Ectodermal cell (in vitro differentiated cells): ENCODE data around the gene ATP8B1.
"Not testable (repeated sequence)": the region's sequence is repeated elsewhere in the genome, so short reads cannot be mapped to it uniquely, and the experiment has no call there.

Source experiments
- H3K27ac ChIP-seq: 2 replicates; pipeline ENCODE4 v1.7.0; 2013; ENCODE audit warnings: mild to moderate bottlenecking, low read depth, low read length; ENCODE audit not compliant: insufficient read depth, poor library complexity, severe bottlenecking
- H3K27me3 ChIP-seq: 2 replicates; pipeline ENCODE4 v1.7.0; 2013; ENCODE audit warnings: mild to moderate bottlenecking, low read length; ENCODE audit not compliant: insufficient read depth, control insufficient read depth, poor library complexity, severe bottlenecking
- H3K36me3 ChIP-seq: one replicate; pipeline ENCODE4 v1.7.0; 2013; ENCODE audit warnings: low read length; ENCODE audit not compliant: control insufficient read depth, insufficient read depth
- H3K4me1 ChIP-seq: one replicate; pipeline ENCODE4 v1.7.0; 2013; ENCODE audit warnings: low read length; ENCODE audit not compliant: control insufficient read depth, insufficient read depth
- H3K4me3 ChIP-seq: 2 replicates; pipeline ENCODE4 v1.7.0; 2013; ENCODE audit warnings: low read depth, low read length, control low read depth; ENCODE audit not compliant: insufficient read depth
- H3K9me3 ChIP-seq: 2 replicates; pipeline ENCODE4 v1.7.0; 2013; ENCODE audit warnings: mild to moderate bottlenecking, low read length, moderate library complexity; ENCODE audit not compliant: control insufficient read depth
- WGBS, 2 experiments: methylation state at CpG; one replicate each; pipeline ENCODE4 v1.1.7; 2013; ENCODE audit warnings: missing lambda C conversion rate in 2 of 2; 5-methylcytosine and 5-hydroxymethylcytosine counted together

The ATP8B1 gene

DNA sequence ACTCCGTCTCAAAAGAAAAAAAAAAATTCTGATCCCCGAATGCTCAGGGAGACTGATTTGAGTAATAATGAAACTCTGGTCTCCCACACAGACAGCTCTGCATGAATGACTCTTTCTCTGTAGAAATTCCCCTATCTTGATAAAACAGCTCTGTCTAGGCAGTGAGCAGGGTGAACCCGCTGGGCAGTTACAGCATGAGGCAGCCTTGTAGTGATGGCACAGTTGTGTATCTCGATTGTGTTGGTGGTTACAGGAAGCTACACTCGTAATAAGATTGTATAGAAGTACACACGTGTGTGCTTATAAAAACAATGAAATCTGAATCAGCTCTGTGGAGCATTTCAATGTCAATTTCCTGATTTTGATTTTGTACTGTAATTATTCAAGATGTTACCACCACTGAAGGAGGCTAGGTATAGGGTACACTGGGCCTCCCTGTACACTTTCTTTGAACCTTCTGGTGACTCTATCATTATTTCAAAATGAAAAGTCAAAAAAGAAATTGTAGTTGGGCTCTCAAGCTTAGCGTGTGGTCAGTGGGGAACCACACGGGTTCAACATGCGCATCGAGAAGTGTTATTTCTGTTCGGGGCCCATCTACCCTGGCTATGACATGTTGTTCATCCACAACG is 34.9 kb upstream of the ATP8B1 start:
- no peak overlapping the region for H3K4me3 ChIP-seq
- H3K27me3 ChIP-seq = no peaks in the 10 kb centered on the region
- 92 to 93% methylated on average over 12 of the region's 12 CpGs for WGBS, 2 experiments
- no peak overlapping the region for H3K27ac ChIP-seq
- no peaks in the 10 kb centered on the region for H3K4me1 ChIP-seq
- no peaks in the 10 kb centered on the region for H3K9me3 ChIP-seq
- no peaks in the 10 kb centered on the region for H3K36me3 ChIP-seq

DNA sequence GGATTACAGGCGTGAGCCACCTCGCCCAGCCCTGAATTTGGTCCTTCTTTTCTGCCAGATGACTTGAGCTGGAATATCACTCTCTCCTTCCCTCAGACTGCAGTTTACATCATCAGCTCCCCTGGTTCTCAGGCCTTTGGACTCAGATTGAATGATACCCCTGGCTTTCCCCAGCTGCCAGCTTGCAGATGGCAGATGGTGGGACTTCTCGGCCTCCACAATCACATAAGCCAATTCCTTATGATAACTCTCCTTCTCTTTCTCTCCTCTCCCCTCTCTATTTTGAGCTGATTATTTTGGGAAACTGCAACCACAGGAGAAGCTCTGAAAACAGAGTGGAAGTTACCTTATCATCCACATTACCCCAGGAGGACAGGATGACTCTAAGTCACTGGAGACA is 33.4 kb upstream of the ATP8B1 start:
- no peaks in the 10 kb centered on the region for H3K9me3 ChIP-seq
- H3K4me1 ChIP-seq = no peaks in the 10 kb centered on the region
- WGBS, 2 experiments = 87 to 91% methylated on average over 3 of the region's 3 CpGs
- no peaks in the 10 kb centered on the region for H3K36me3 ChIP-seq
- H3K27me3 ChIP-seq = no peaks in the 10 kb centered on the region
- no peak overlapping the region for H3K27ac ChIP-seq
- no peak overlapping the region for H3K4me3 ChIP-seq

DNA sequence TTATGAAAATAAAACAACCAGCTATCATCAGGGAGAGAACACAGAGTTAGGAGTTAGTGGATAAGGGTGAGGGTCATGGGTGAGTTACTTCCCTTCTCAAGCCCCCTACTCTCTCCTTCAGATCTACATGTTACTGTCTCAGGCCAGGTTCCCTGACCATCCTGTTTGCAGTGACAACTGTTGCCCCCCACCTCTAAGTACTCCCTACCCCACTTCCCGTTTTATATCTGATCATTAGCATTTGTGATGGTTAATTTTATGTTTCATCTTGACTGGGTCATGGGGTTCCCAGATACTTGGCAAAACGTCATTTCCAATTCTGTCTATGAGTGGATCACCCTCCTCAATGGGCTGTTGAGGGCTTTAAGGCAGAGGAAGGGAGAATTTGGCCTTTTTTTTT is 32.8 kb upstream of the ATP8B1 start:
- Histone ChIP-seq H3K27ac (no peak overlapping the region), H3K36me3 (no peaks in the 10 kb centered on the region), H3K4me1 (no peaks in the 10 kb centered on the region), H3K27me3 (no peaks in the 10 kb centered on the region), H3K4me3 (no peak overlapping the region), H3K9me3 (no peaks in the 10 kb centered on the region)
- 98 to 99% methylated on average over 2 of the region's 2 CpGs for WGBS, 2 experiments

DNA sequence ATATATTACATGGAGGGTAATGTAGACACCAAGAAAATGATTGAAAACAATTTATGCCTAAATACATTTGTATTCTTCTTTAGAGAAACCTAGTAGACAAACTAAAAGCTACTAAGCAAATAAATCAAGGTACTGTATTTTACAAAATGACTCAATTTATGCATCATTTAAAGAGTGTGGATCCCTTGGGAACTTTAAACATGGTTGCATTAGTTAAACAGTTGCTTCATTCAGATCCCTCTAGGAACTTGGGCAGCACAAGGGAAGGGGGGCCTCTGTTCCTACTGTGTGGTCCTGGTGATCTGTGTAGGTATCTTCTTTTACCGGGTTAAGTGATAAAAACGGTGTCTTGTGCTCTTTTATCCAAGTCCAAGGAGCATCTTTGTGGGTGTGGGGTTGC is 31.5 kb upstream of the ATP8B1 start:
- Histone ChIP-seq H3K27me3 (no peaks in the 10 kb centered on the region), H3K36me3 (no peaks in the 10 kb centered on the region)

DNA sequence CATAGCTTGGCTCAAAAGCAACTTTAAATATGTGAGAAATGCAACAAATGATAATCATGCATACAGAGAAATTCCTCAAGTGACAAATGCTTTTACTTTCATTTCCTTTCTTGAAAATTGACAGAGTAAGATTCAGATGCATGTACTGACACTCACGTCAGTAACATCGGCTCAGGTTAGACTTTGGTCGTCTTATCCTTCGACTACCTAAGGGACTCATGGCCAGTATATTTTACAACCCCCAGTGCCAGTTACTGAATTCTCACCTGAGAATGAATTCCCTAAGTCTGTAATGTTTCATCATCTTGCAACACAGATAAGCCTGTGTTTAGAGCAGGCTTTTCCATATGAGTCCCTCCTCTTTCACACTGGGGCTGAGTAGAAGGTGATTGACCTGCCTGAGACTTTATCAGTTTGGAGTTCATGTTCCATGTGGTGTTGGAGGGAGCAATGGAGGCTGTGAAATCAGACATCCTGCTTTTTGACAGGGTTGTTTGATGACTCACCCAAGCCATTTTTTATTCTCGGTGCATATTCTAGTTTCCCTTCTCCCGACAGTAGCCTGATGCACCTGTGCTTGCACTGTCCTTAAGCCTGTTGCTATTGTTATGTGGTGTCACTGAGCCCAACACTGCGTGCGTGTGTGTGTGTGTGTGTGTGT is 30.5 kb upstream of the ATP8B1 start:
- Histone ChIP-seq H3K36me3 (no peaks in the 10 kb centered on the region), H3K27me3 (no peaks in the 10 kb centered on the region), H3K4me3 (no peak overlapping the region), H3K9me3 (no peaks in the 10 kb centered on the region), H3K4me1 (no peaks in the 10 kb centered on the region), H3K27ac (no peak overlapping the region)
- 85 to 92% methylated on average over 8 of the region's 8 CpGs for WGBS, 2 experiments

More for the DNA sequence above, 31.5 kb upstream of the ATP8B1 start:
- 93 to 97% methylated on average over 2 of the region's 2 CpGs for WGBS, 2 experiments
- Histone ChIP-seq H3K4me1 (no peaks in the 10 kb centered on the region), H3K9me3 (no peaks in the 10 kb centered on the region), H3K27ac (no peak overlapping the region), H3K4me3 (no peak overlapping the region)

DNA sequence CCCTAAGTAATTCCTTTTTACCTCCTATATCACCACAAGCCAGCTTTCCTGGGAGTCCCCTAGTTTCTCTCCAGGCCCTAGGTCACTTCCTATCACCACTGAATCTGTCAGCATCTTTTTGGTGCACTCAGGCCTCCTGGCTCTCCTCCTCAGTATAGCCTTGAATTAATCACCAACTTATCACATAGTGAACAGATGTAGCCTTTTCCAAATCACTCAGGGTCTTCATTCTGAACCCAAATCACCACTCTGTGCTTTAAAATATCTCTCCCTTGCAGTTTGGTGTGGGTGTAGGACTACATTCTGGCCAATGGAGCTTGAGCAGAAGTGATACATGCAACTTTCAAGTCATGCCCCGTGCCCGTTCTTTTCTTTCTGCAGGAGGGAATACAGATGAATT is 29.6 kb upstream of the ATP8B1 start:
- H3K4me1 ChIP-seq = no peaks in the 10 kb centered on the region
- H3K27ac ChIP-seq = no peak overlapping the region
- no peak overlapping the region for H3K4me3 ChIP-seq
- H3K9me3 ChIP-seq = no peaks in the 10 kb centered on the region
- H3K27me3 ChIP-seq = no peaks in the 10 kb centered on the region
- no peaks in the 10 kb centered on the region for H3K36me3 ChIP-seq
- 92% methylated on average over 2 of the region's 2 CpGs for WGBS, 2 experiments

DNA sequence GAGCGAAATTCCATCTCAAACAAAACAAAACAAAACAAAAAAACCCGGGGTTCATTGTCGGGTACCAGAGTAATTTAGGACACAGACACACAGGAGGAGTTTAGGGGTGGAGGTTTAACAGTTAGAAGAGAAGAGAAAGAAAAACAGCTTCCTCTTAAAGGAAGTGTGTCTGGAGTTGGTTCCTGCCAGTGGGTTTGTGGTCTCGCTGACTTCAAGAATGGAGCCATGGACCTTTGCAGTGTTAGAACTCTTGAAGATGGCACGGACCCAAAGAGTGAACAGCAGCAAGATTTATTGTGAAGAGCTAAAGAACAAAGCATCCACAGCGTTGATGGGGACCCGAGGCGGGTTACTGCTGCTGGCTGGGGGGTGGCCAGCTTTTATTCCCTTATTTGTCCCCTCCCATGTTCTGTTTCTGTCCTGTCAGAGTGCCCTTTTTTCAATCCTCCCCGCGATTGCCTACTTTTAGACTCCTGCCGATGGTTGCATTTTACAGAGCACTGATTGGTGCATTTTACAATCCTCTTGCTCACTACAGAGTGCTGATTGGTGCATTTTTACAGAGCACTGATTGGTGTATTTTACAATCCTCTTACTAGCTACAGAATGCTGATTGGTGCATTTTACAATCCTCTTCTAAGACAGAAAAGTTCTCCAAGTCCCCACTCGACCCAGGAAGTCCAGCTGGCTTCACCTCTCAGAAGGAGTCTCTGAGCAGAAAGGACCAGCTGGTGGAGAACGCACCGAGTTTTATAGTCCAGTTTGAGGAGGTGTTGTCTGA is 28.7 kb upstream of the ATP8B1 start:
- Histone ChIP-seq H3K4me3 (no peak overlapping the region), H3K9me3 (no peaks in the 10 kb centered on the region), H3K4me1 (no peaks in the 10 kb centered on the region), H3K27ac (no peak overlapping the region), H3K36me3 (no peaks in the 10 kb centered on the region), H3K27me3 (no peaks in the 10 kb centered on the region)
- WGBS, 2 experiments = 93 to 94% methylated on average over 14 of the region's 14 CpGs

DNA sequence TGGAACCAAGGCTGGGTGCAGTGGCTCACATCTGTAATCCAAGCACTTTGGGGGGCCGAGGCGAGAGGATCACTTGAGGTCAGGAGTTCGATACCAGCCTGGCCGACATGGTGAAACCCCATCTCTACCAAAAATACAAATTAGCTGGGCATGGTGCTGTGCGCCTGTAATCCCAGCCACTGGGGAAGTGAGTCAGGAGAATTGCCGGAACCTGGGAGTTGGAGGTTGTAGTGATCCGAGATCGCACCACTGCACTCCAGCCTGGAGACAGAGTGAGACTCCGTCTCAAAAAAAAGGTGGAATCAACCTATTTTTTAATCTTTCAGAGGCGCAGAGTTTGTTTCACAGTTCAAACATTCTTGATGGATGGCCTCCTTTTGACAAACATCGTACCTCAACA is 24.5 kb upstream of the ATP8B1 start:
- WGBS, 2 experiments = 86 to 91% methylated on average over 11 of the region's 11 CpGs
- Histone ChIP-seq H3K4me3 (no peak overlapping the region), H3K4me1 (no peaks in the 10 kb centered on the region), H3K27me3 (no peaks in the 10 kb centered on the region), H3K27ac (no peak overlapping the region), H3K9me3 (no peaks in the 10 kb centered on the region), H3K36me3 (no peaks in the 10 kb centered on the region)

DNA sequence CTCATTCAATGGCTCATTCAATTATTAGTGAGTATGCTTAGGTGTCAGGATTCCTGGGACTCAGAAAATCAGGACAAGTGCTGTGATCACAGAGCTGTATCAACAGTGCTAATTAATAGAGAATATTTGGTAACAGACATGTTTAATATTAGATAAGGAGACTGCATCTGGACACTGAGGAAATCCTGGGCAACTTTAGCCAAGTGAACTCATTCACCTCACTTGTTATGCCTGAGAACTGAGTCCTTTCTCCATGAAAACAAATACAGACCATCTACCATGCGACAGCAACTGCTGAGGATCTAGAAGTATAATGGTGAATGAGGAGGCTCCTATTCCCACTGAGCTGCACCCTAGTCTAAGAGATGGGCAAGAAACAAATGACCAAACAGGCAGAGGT is 23.1 kb upstream of the ATP8B1 start:
- Histone ChIP-seq H3K27me3 (no peaks in the 10 kb centered on the region), H3K36me3 (no peaks in the 10 kb centered on the region), H3K4me3 (no peak overlapping the region), H3K4me1 (no peaks in the 10 kb centered on the region), H3K27ac (no peak overlapping the region), H3K9me3 (no peaks in the 10 kb centered on the region)
- WGBS, 2 experiments = 95 to 100% methylated on average over 1 of the region's 1 CpG

DNA sequence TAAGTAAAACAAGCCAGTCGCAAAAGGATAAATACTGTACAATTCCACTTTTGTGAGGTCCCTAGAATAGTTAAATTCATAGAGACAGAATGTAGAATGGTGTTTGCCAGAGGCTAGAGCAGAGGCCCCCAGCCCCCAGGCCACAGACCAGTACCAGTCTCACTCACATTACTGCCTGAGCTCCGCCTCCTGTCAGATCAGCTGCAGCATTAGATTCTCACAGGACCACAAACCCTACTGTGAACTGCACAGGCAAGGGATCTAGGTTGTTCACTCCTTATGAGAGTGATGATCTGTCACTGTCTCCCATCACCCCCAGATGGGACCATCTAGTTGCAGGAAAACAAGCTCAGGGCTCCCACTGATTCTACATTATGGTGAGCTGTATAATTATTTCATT is 17.5 kb upstream of the ATP8B1 start:
- not testable (repeated sequence) for H3K9me3 ChIP-seq, H3K27ac ChIP-seq, H3K4me1 ChIP-seq, H3K27me3 ChIP-seq, H3K36me3 ChIP-seq, H3K4me3 ChIP-seq
- WGBS, 2 experiments = 91 to 95% methylated on average over 2 of the region's 2 CpGs
